GM19395 (cell line): Measurements from ENCODE around the gene SLC35F6.
"Not testable (repeated sequence)": the region's sequence is repeated elsewhere in the genome, so short reads cannot be mapped to it uniquely, and the experiment has no call there.

Source experiments
- ATAC-seq: cut with Tn5 transposase; IDR thresholded peaks from one replicate; pipeline ENCODE4 v1.9.1; 2021; ENCODE audit warnings: mild to moderate bottlenecking, moderate library complexity; ENCODE audit not compliant: unreplicated experiment

Gene SLC35F6

GRCh38 chr2:26730549-26731344 is 33.3 kb upstream of the SLC35F6 start:
- no peak for ATAC-seq

DNA sequence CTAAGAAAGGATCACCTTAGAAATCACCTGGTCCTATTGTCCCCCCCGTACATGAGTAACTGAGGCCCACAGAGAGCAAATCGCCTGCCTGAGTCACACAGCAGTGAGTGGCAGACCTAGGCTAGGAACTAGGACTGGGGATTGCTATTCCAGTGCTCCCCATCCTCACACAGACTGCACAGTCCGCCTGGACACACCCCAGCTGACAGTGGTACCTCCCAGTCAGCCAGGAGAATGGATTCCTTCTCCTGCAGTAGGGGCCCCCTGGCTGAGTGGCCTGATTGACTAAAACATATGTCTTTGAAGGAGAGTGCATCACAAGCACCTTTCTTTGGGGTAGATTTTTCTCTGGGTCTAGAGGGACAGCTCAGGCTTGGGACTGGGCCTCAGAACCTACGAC is 32.4 kb upstream of the SLC35F6 start:
- ATAC-seq, result no peak

- no peak for ATAC-seq
Measured at GRCh38 chr2:26732446-26732845, 31.6 kb upstream of the SLC35F6 start.

DNA sequence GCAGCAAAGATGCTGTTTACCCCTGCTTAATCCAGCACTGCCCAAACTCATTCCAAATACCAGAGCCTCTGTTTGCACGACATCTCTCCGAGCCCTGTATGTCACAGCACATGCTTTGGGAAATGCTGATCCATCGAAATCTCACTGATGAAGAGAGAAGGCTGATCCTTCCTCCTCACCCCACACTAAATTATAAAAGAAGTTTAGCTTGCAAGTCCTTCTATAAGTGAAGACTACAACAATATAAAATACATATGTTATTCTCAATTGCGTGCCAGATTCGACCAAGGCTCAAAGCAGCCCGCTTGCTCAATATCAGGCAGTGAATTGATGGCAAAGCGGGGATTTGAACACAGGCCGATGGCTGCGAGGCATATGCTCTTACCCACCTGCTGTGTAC is 30.7 kb upstream of the SLC35F6 start:
- ATAC-seq, result no peak

GRCh38 chr2:26735097-26735496 is 29.0 kb upstream of the SLC35F6 start:
- no peak for ATAC-seq

DNA sequence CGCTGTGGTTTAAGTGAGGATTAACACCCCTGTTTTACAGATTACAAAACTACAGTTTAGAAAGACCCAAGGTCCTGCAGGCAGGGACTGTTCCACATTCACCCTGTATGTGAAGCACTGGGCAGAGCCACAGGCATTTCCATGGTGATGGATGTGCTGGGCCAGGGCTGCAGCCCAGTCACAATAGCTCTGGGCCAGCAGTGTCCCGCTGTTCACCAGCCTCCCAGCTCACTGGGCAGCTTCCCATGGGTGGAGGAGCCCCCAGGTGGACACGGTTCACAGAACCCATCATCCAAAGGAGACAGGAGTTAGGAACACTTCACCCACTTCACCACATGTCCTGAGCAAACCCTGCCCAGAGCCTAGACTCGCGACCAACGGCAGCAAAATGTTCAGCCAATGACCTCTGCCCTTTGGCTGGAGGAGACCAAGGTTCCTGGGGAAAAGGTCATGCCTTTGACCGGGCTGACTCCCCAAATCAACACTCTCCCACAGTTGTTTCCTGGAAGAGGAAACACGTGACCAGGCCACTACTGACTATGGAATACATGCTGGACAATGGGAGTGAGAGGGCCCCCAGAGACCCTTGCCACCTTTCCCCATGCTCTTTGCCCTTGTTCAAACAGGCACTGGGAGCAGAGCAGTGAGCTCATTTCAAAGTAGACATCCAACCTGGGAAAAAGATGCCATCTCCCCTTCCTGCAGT is 28.0 kb upstream of the SLC35F6 start:
- no peak for ATAC-seq

GRCh38 chr2:26737221-26737620 is 26.9 kb upstream of the SLC35F6 start:
- no peak for ATAC-seq

GRCh38 chr2:26738481-26738880 is 25.6 kb upstream of the SLC35F6 start:
- no peak for ATAC-seq

DNA sequence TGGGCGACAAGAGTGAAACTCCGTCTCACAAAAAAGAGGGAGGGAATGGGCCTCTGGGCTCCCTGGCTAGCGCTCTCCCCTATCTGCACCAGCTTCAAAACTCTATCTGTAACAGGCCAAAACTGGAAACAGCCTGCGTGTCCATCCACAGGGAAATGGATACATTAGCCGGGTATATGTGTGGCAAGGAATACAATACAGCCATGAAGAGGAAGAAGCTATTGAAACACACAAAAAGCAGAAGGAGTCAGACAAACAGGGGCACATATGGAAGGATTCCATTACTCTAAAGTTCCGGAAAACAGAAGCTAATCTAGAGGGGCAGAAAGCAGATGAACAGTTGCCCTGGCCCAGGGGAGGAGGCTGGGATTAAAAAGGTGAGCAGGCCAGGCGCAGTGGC is 24.6 kb upstream of the SLC35F6 start:
- no peak for ATAC-seq

DNA sequence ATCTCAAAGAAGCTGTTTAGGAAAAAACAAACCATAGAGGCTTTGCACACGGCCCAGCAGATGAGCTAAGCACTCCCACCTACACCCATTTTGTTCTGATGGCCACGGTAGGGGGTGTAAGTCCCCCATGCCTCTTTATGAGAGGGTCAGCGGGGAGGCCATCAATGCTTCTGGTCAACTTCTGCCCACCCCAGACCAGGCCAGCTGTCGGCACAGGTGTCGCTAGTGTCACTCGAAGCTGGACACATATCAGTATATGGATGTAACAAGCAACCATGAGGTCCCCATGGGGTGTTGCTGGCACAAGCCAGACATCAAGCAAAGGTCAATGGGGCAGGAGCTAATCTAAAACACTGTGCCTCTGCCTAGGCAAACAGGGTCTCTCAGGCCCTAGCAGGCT is 23.7 kb upstream of the SLC35F6 start:
- no peak for ATAC-seq

- no peak for ATAC-seq
Measured at GRCh38 chr2:26740890-26741302, 23.2 kb upstream of the SLC35F6 start.

DNA sequence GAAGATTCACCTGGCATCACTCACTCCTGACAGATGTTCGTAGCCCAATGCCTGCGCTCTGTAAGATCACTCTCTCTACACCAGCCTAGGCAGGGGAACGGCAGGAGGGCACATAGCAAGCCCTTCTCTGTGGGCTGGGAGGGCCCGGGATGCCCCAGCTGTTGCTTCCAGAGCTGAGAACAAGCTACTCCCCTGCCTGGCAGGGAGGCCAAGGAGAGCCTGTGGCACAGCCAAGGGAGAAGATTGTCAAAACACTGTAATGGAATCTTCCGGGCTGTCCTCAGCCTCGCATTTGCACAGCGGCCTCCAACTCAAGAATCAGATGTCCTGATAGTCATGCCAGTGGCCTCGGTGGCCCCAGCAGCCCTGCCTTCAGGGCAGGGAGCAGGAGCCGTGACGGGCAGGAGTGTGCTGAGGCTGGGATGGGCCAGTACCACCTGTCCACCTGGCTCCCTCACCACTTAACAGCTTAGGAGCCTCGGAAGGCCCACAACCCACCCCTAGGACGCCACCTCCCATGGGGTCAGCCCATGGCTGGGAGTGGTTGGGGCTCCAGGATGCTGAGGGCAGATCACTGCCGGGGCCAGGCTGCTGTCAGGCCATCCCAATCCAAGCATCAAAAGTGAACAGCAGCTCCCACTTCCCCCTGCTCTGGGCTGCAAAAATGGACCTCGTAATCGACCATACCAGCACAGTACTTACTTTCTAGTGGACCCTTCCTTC is 21.9 kb upstream of the SLC35F6 start:
- no peak for ATAC-seq

DNA sequence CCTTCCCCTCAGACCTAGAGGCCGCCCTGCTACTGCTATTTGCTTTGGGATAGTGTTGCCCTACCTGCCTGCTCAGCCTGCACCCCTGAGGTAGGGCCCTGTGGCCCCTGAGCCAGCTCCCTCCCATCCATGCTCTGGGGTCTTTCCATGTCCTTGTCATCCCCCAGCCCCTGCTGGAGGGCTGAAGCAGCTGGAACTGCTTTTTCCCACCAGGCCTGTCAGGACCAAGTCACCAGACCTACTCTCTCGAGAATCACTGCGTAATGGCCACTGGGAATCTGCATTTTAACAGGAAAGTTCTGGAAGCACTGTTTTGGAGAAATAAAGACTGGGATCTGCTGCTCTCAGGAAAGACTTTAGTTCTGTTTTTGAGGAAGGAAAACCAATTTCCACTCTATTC is 20.2 kb upstream of the SLC35F6 start:
- ATAC-seq, result no peak

DNA sequence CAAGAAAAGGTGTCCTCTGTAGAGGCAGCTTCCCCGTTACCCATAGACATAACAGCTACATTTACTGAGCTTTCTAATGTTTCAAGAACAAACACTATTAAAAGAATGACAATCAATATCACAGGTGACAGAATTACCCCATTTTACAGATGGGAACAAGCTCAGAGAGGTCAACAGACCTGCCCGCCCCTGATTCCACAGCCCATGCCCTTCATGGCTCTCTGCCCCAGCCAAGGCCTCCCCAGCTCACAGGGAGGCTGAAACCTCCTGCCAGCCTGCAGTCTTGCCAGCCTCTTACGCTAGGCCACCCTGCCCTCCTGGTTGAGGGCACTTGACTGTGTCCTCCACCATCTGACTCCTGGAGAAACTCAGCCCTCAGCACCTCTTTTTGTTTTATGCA is 19.1 kb upstream of the SLC35F6 start:
- no peak for ATAC-seq

DNA sequence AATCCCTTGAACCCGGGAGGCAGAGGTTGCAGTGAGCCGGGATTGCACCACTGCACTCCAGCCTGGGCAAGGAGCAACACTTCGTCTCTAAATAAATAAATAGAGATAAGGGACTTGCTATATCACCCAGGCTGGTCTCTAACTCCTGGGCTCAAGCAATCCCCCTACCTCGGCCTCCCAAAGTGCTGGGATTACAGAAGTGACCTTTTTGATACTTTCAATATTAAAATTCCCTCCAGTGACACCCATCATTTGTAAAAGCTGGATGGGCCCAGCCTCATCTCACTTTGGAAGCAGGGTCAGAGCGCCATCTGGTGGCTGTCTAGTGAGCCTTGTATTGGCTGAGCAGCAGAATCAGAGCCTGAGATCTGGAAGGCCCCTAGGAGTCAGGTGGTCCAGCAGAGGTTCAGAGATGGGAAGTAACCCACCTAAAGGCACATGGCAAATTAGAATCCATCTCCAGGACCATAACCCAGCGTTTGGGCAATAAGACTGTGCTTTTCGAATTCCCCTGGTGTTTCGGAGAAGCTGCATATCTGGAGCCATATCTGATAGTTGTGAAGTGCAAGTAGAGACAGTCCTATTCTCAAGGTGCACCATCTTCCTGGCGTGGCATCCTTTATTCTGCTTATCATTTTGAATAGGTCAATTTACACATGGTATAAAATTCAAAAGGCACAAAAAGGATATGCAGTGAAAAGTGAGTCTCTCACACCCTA is 18.3 kb upstream of the SLC35F6 start:
- no peak for ATAC-seq

- ATAC-seq, result no peak
Measured at GRCh38 chr2:26746934-26747333, 17.1 kb upstream of the SLC35F6 start.

DNA sequence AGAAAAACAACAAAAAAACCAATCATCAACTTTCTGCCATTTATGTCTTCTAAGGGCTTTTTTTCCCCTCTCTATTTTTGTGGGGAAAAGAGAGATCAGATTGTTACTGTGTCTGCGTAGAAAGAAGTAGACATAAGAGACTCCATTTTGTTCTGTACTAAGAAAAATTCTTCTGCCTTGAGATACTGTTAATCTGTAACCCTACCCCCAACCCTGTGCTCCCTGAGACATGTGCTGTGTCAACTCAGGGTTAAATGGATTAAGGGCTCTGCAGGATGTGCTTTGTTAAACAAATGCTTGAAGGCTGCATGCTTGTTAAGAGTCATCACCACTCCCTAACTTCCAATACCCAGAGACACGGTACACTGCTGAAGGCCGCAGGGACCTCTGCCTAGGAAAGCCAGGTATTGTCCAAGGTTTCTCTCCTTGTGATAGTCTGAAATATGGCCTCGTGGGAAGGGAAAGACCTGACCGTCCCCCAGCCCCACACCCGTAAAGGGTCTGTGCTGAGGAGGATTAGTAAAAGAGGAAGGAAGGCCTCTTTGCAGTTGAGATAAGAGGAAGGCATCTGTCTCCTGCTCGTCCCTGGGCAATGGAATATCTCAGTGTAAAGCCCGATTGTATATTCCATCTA is 14.2 kb upstream of the SLC35F6 start:
- not testable (repeated sequence) for ATAC-seq

DNA sequence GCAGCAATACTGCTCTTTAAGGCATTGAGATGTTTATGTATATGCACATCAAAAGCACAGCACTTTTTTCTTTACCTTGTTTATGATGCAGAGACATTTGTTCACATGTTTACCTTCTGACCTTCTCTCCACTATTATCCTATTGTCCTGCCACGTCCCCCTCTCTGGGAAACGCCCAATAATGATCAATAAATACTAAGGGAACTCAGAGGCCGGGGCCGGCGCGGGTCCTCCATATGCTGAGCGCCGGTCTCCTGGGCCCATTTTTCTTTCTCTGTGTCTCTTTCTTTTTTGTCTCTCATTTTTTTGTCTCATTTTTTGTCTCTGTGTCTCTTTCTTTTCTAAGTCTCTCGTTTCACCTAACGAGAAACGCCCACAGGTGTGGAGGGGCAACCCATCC is 13.6 kb upstream of the SLC35F6 start:
- ATAC-seq, result not testable (repeated sequence)

DNA sequence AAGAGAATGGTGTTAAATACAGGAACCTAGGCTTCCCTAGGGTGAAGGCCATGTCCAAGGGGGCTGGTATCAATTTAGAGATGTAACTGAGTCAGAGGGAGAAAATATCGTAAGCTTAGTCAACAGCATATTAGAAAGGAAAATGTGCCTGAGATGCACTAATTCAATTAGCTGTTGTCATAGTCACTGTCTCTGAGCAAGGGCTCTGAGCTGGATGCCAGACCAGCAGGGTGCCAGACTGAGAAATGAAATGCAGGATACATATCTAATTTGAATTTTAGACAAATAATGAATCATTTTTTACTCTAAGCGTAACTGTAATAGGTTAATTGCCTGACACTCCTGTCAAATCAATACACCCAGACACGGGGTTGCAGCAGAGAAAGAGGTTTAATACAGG is 11.4 kb upstream of the SLC35F6 start:
- no peak for ATAC-seq

DNA sequence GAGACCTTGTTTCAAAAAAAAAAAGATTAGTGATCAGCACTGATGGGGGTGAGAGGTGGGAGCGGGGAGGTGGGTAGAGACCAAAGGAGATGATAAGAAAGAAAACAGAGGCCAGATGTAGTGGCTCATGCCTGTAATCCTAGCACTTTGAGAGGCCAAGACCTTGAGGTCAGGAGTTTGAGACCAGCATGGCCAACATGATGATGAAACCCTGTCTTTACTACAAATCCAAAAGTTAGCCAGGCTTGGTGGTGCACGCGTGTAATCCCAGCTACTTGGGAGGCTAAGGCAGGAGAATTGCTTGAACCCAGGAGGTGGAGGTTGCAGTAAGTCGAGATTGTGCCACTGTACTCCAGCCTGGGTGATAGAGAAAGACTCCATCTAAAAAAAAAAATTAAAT is 9.5 kb upstream of the SLC35F6 start:
- no peak for ATAC-seq
